Measurements from ENCODE around the gene IL1RAP.

IL1RAP gene

DNA sequence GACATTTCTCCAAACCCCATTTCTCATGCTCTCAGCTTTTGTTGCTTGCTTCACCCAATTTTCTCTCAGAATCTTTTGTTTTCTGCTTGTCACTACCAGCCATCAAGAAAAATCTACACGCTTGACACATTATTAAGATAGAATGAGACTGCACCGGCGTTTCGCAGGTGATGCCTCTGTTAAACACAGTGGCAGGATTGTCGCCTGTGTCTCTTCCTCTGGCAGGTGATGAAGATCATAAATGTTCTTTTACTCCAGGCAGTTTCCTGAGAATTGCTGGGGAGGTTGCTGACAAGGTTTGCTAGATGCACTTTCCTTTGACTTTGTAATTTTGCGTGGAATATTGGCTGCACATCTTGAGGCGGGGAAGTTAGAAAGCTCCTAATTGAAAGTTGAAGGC lies 75.4 kb downstream of the IL1RAP start:
- Histone ChIP-seq H3K4me3 (ENCODE audit: low read depth, low read length) (no peak overlapping the region), H3K27ac (no peak overlapping the region), H3K36me3 (no peaks in the 10 kb centered on the region), H3K27me3 (ENCODE audit: insufficient read depth, low read depth, severe bottlenecking) (no peaks in the 10 kb centered on the region), H3K9me3 (ENCODE audit: severe bottlenecking) (no peaks in the 10 kb centered on the region)
- no peak for DNase-seq
- TF ChIP-seq, protein P1, sequence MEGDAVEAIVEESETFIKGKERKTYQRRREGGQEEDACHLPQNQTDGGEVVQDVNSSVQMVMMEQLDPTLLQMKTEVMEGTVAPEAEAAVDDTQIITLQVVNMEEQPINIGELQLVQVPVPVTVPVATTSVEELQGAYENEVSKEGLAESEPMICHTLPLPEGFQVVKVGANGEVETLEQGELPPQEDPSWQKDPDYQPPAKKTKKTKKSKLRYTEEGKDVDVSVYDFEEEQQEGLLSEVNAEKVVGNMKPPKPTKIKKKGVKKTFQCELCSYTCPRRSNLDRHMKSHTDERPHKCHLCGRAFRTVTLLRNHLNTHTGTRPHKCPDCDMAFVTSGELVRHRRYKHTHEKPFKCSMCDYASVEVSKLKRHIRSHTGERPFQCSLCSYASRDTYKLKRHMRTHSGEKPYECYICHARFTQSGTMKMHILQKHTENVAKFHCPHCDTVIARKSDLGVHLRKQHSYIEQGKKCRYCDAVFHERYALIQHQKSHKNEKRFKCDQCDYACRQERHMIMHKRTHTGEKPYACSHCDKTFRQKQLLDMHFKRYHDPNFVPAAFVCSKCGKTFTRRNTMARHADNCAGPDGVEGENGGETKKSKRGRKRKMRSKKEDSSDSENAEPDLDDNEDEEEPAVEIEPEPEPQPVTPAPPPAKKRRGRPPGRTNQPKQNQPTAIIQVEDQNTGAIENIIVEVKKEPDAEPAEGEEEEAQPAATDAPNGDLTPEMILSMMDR (IDR thresholded peaks at IDR 0.05; ENCODE audit: low read depth, low read length), result no peak

DNA sequence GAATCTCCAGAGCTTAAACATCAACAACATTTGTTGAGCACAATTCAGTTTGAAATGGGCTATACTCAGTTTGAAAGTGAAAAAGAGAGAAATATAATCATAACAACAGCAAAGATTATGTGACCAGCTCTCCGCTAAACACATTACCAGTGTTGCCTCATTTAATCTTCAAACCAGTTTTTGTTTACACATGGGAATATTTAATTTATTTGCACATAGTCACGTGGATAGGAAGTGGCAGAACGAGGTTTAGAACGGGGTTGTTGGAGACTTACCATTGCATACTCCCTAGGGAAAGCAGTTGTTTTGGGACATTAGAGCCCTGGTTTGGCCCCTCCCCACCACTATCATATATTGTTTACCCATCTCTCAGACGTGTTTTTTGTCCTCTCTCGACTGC lies 77.2 kb downstream of the IL1RAP start:
- Histone ChIP-seq H3K36me3 (no peaks in the 10 kb centered on the region), H3K27ac (no peak overlapping the region), H3K27me3 (ENCODE audit: insufficient read depth, low read depth, severe bottlenecking) (no peaks in the 10 kb centered on the region), H3K9me3 (ENCODE audit: severe bottlenecking) (no peaks in the 10 kb centered on the region), H3K4me3 (ENCODE audit: low read depth, low read length) (no peak overlapping the region)
- no peak for DNase-seq
- TF ChIP-seq, protein P1 (IDR thresholded peaks at IDR 0.05; ENCODE audit: low read depth, low read length), result no peak

DNA sequence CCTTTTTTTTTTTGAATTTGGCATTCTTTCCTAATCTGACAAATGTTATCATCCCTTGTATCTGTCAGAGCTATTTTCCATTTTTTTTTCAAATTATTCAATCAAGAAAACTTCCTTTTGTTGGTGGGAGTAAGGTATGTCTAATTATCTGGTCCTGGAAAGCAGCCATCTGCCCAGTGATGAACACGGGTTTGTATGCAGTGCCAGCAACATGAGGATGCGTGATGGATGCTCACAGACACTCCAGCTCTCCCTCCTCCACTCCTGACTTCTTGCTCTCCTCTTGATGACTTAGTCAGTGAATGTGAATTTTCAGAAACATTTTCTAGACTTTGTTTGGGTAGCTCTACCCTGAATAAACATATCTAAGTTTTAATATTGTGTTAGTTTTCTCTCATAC lies 79.2 kb downstream of the IL1RAP start:
- Histone ChIP-seq H3K9me3 (ENCODE audit: severe bottlenecking) (no peaks in the 10 kb centered on the region), H3K36me3 (no peaks in the 10 kb centered on the region), H3K27ac (no peak overlapping the region), H3K27me3 (ENCODE audit: insufficient read depth, low read depth, severe bottlenecking) (no peaks in the 10 kb centered on the region), H3K4me3 (ENCODE audit: low read depth, low read length) (no peak overlapping the region)
- TF ChIP-seq, protein P1 (IDR thresholded peaks at IDR 0.05; ENCODE audit: low read depth, low read length), result no peak
- no peak for DNase-seq

DNA sequence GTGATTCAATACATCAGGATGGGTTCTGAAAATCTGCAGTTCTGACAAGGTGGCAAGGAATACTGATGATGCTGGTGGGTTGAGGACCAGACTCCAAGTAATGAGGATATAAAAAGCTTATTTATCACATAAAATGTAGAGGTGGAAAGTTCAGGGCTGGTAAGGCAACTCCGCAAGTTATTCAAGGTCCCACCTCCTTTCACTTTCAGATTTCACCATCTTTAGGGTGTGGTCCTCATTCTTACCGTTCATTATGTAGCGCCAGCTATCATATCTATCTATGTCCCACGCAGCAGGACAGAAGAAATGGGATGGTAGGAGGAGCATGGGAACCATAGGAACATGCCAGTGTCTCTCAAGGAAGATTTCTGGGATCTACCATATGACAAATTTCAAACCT lies 80.3 kb downstream of the IL1RAP start:
- H3K4me3 ChIP-seq (ENCODE audit: low read depth, low read length), result no peak overlapping the region
- DNase-seq, result no peak
- no peaks in the 10 kb centered on the region for H3K36me3 ChIP-seq
- H3K27ac ChIP-seq, result no peak overlapping the region
- no peaks in the 10 kb centered on the region for H3K9me3 ChIP-seq (ENCODE audit: severe bottlenecking)
- TF ChIP-seq, protein P1 (IDR thresholded peaks at IDR 0.05; ENCODE audit: low read depth, low read length), result no peak
- H3K27me3 ChIP-seq (ENCODE audit: insufficient read depth, low read depth, severe bottlenecking), result no peaks in the 10 kb centered on the region

DNA sequence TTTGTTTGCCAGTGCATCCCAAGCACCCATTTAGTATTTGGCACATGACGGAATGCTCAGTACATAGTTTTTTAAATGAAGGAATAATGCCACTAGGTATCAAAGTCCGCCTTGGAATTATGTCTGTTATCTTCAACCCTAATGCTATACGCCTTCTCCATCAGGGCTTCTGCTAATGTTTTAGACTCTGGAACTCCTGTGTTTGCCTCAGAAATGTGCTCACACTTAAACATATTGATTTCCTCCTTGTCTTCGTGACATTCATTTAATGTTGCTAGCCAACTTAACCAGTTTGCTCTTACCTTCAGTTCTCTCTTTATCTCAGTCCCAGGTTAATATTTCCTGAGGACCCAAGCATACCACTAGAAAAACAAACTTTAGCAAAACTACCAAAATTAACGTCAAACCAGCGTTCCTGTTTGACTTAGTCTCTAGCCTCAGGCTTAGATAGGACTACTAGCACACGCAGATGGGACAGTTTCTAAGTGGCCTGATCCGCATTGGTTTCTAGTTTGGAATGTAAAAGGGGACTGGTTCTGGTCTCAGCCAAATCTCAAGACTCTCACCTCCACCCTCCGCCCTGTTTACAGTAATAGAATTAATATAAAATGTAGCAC lies 81.4 kb downstream of the IL1RAP start:
- no peaks in the 10 kb centered on the region for H3K36me3 ChIP-seq
- no peak overlapping the region for H3K4me3 ChIP-seq (ENCODE audit: low read depth, low read length)

More for the DNA sequence above, 81.4 kb downstream of the IL1RAP start:
- DNase-seq, result no peak
- H3K27ac ChIP-seq, result no peak overlapping the region
- H3K9me3 ChIP-seq (ENCODE audit: severe bottlenecking), result no peaks in the 10 kb centered on the region
- TF ChIP-seq, protein P1 (IDR thresholded peaks at IDR 0.05; ENCODE audit: low read depth, low read length), result no peak
- no peaks in the 10 kb centered on the region for H3K27me3 ChIP-seq (ENCODE audit: insufficient read depth, low read depth, severe bottlenecking)
